SJSA1 (cell line): ENCODE measurements around the gene MGAT1. TPM values are rescaled to one million over a fixed set of nuclear protein-coding genes. Genes with fewer than 3 reads are reported as not detected.
"Not testable (repeated sequence)": the region's sequence is repeated elsewhere in the genome, so short reads cannot be mapped to it uniquely, and the experiment has no call there.

Source experiments
- DNase-seq, 2 experiments: peaks; one replicate each; pipeline ENCODE4 v3.0.0-alpha.2; 2015 to 2020; ENCODE audit warnings: low spot score in 2 of 2, low read depth in 1 of 2
- H3K27ac ChIP-seq: fragments of 250-450 bp; sonication (Bioruptor Pico); 2 replicates; pipeline ENCODE4 v1.5.1; 2020; ENCODE audit warnings: mild to moderate bottlenecking, moderate library complexity
- H3K27me3 ChIP-seq: fragments of 250-450 bp; sonication (Bioruptor Pico); replicated peaks from 2 replicates; pipeline ENCODE4 v1.5.1; 2020; ENCODE audit warnings: mild to moderate bottlenecking, moderate library complexity
- H3K36me3 ChIP-seq: fragments of 250-450 bp; sonication (Bioruptor Pico); 2 replicates; pipeline ENCODE4 v1.5.1; 2020; ENCODE audit warnings: mild to moderate bottlenecking
- H3K4me1 ChIP-seq: fragments of 250-450 bp; sonication (Bioruptor Pico); replicated peaks from 2 replicates; pipeline ENCODE4 v1.6.1; 2021; ENCODE audit warnings: mild to moderate bottlenecking
- H3K4me3 ChIP-seq: fragments of 250-450 bp; sonication (Bioruptor Pico); 2 replicates; pipeline ENCODE4 v1.5.1; 2020; ENCODE audit warnings: mild to moderate bottlenecking
- H3K9me3 ChIP-seq: fragments of 250-450 bp; sonication (Bioruptor Pico); replicated peaks from 2 replicates; pipeline ENCODE4 v1.5.1; 2020; ENCODE audit warnings: mild to moderate bottlenecking
- total RNA-seq: library from RNA; depleted of rRNA; stranded (reverse); fragments of >200 nt; shearing (Covaris generic); gene quantifications from 2 replicates; pipeline ENCODE4 v1.2.3, GENCODE V29; 2014

MGAT1 gene
- total RNA-seq, 1 experiment from 2014 or later: 123 TPM

DNA sequence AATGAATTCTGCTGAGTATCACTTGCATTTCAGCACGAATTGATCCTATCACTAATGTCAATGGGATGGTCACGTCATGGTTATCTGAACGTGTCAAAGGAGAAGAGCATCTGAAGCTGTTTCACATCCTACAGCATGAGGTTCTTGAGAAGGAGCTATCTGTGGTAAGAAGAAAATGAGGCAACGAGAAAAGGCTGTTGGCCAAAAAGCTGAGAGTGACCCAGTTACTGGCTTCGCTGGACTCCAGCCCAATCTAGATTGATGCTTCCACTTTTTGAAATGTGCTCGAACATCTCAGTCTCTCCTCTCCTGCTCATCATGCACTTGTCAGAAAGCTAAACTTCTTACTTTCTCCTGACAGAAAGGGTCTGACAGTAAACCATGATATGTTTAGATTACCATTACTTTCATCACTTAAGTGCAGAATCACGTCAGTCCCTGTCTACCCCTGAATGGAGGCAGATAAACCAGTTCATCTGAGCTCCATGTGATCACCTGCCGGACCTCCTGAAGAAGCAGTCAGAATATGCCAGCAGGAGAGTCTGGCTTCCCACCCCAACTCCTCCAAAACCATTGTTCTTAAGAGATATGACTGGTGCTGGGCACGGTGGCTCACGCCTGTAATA, 22.5 kb downstream of the MGAT1 start:
- Histone ChIP-seq H3K27ac (no peak overlapping the region), H3K9me3 (no peaks in the 10 kb centered on the region), H3K4me3 (no peak overlapping the region), H3K4me1 (peaks cover 18% of the 10 kb centered on the region), H3K27me3 (peaks cover 4% of the 10 kb centered on the region; the same call in 1 of the 2 replicates), H3K36me3 (no peaks in the 10 kb centered on the region)
- no peak for DNase-seq

DNA sequence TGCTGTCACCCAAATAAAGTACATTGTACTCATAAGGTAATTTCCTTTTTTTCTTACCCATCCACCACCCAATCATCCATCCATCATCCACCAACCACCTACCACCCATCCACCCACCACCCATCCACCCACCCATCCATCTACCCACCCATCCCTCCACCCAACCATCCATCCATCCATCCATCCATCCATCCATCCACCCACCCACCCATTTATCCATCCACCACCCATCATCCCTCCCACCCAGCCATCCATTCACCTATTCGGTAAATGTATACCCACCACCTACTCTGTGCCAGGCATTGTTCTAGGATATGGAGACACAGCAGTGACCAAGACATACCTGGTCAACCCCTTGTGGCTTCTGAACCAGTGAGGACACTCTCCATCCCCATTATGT, 25.1 kb downstream of the MGAT1 start:
- peaks cover 4% of the 10 kb centered on the region; the same call in 1 of the 2 replicates for H3K27me3 ChIP-seq
- H3K27ac ChIP-seq: no peak overlapping the region
- no peak for DNase-seq
- H3K36me3 ChIP-seq: no peaks in the 10 kb centered on the region
- no peaks in the 10 kb centered on the region for H3K4me1 ChIP-seq
- no peaks in the 10 kb centered on the region for H3K9me3 ChIP-seq
- no peak overlapping the region for H3K4me3 ChIP-seq

DNA sequence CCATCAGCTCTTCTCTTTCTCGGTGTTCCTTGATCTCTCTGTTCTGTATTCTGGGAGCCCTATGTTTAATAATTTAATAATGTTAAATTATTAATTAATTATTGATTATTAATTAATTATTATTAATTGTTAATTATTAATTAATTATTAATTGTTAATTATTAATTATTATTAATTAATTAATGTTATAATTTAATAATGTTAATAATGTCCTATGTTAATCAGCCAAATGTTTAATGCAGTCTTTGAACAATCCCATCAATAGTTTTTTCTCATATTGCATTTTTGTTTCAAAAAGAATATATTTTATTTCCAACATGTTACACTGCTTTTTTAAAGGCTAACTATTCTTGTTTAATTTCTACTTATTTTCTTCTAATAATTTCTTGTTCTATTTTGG, 26.2 kb downstream of the MGAT1 start:
- Histone ChIP-seq H3K4me3 (no peak overlapping the region), H3K4me1 (no peaks in the 10 kb centered on the region)
- no peak for DNase-seq

DNA sequence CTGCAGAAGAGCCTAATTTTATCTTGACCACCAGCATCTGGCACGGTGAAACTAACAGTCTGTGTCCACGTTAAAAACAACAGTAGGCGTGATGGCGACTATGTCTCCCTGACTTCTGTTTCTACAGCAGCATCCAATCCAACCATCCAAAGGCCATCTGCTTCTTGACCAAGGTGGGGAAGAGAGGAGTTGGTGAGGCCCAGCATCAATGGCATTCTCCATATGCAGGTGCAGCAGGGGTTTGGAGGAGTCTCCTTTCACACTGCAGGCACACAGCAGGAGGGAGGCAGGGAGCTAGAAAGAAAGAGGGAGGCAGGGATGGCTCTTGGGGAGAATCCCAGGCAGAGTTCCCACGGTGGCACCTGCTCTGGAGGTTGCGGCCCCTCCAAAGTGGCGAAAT, 27.0 kb downstream of the MGAT1 start:
- Histone ChIP-seq H3K4me1 (no peaks in the 10 kb centered on the region), H3K4me3 (no peak overlapping the region), H3K9me3 (no peaks in the 10 kb centered on the region; the same call in 1 of the 2 replicates), H3K36me3 (no peaks in the 10 kb centered on the region), H3K27me3 (peaks cover 4% of the 10 kb centered on the region; the same call in 1 of the 2 replicates), H3K27ac (no peak overlapping the region)
- no peak for DNase-seq

More for the DNA sequence above, 26.2 kb downstream of the MGAT1 start:
- Histone ChIP-seq H3K9me3 (no peaks in the 10 kb centered on the region; the same call in 1 of the 2 replicates), H3K27me3 (peaks cover 4% of the 10 kb centered on the region; the same call in 1 of the 2 replicates), H3K27ac (no peak overlapping the region), H3K36me3 (no peaks in the 10 kb centered on the region)

DNA sequence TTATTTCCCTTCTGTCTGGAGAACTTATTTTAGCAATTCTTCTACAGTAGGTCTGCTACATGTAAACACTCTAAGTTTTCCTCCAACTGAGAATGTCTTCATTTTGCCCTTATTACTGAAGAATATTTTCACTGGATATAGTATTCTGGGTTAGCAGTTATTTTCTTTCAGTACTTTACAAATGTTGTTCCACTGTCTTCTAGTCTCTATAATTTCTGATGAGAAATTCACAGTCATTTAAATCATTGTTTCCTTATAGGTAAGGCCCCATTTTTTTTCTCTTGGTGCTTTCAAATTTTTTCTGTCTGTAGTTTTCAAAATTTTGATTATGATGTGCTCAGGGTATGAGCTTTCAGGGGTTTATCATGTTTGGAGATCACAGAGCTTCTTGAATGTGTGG, 30.8 kb downstream of the MGAT1 start:
- no peaks in the 10 kb centered on the region for H3K4me1 ChIP-seq
- DNase-seq: no peak
- no peaks in the 10 kb centered on the region for H3K36me3 ChIP-seq
- no peak overlapping the region for H3K27ac ChIP-seq
- H3K27me3 ChIP-seq: peaks cover 4% of the 10 kb centered on the region; the same call in 1 of the 2 replicates
- no peaks in the 10 kb centered on the region; the same call in 1 of the 2 replicates for H3K9me3 ChIP-seq
- H3K4me3 ChIP-seq: no peak overlapping the region

DNA sequence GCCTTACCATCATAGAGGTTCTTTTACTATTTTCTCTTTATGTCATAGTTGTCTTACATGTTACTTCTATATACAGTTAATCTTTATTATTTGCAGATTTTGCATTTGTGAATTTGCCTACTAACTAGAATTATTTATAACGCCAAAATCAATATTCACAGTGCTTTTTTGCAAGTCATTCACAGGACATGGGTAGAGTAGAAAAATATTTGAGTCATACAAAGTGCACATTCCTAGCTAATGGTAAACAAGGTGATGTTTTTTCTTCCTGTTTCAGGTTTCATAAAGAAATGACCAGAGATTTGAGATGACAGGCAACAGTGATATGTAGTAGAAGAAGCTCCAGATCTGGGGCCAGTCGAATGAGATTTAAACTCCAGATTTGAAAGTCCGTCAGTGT, 32.8 kb downstream of the MGAT1 start:
- Histone ChIP-seq H3K27ac (no peak overlapping the region), H3K27me3 (0 out of 2 replicates have a peak, but pooled peaks cover 2% of the 10 kb centered on the region), H3K4me3 (no peak overlapping the region), H3K9me3 (no peaks in the 10 kb centered on the region; the same call in 1 of the 2 replicates), H3K4me1 (no peaks in the 10 kb centered on the region), H3K36me3 (no peaks in the 10 kb centered on the region)
- no peak for DNase-seq

DNA sequence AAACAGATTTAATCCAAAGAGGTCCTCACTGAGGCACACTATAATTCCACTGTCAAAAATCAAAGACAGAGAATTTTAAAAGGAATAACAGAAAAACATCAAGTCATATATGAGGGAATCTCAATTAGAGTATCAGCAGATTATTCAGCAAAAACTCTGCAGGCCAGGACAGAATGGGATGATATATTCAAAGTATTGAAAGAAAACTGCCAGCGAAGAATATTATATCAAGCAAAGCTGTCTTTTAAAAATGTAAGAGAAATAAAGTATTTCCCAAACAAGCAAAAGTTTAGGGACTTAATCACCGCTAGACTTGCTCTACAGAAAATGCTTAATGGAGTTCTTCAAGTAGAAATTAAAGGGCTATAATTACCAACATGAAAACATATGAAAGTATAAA, 47.0 kb downstream of the MGAT1 start:
- Histone ChIP-seq H3K36me3 (no peaks in the 10 kb centered on the region), H3K4me1 (no peaks in the 10 kb centered on the region), H3K9me3 (no peaks in the 10 kb centered on the region; the same call in 1 of the 2 replicates), H3K27ac (no peak overlapping the region), H3K27me3 (no peaks in the 10 kb centered on the region; the same call in 1 of the 2 replicates), H3K4me3 (no peak overlapping the region)
- DNase-seq: no peak

DNA sequence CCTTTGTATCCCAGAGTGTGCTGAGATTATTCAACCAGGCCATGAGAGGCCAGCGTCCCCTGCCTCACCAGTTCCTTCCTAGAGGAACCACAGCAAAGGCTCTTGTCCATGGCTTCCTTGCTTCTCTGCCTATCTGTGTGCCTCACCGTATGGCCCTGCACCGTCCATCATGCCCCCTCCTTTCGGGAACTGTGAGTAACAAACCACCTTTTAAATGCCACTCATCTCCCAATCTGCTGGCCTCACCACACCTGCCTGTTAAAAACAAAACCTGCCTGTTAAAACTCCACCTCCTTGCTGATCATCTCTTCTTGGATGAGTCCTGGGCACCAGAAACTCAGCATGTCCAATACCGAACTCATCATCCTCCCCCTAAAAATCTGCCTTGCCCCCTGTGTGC, 58.4 kb downstream of the MGAT1 start:
- Histone ChIP-seq H3K27me3 (peaks cover 40% of the 10 kb centered on the region), H3K36me3 (no peaks in the 10 kb centered on the region), H3K4me3 (no peak overlapping the region), H3K4me1 (no peaks in the 10 kb centered on the region), H3K9me3 (no peaks in the 10 kb centered on the region), H3K27ac (no peak overlapping the region)
- no peak for DNase-seq

DNA sequence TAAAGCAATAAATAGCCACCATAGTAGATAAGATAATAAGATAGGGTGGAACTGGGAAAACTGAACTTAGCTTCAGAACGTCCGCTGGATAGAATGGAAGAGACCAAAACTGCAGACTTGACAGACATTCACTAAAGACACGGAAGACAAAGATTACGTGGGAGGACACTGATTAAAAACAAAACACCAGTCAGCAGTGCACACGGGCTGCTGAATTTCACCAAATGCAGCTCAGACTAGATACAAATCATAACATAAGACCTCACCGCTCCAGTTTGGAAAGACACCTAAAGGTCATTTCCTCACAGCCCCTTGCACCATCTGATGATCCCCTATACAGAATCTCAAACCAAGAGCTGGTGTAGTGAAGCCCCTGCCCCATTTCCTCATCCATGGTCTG, 59.9 kb downstream of the MGAT1 start:
- DNase-seq: no peak
- Histone ChIP-seq H3K27me3 (peaks cover 40% of the 10 kb centered on the region), H3K36me3 (no peaks in the 10 kb centered on the region), H3K9me3 (no peaks in the 10 kb centered on the region), H3K27ac (no peak overlapping the region), H3K4me1 (no peaks in the 10 kb centered on the region), H3K4me3 (no peak overlapping the region)

DNA sequence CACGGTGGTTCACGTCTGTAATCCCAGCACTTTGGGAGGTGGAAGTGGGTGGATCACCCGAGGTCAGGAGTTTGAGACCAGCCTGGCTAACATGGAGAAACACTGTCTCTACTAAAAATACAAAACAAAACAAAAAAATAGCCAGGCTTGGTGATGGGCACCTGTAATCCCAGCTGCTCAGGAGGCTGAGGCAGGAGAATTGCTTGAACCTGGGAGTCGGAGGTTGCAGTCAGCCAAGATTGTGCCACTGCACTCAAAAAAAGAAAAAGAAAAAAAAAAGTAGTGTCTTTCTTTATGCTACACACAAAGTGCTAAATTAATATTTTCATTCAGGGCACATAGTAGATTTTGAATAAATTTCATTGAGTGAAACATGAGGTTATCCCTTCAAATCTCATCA, 61.7 kb downstream of the MGAT1 start:
- H3K27ac ChIP-seq, DNase-seq, H3K4me3 ChIP-seq, H3K9me3 ChIP-seq, H3K36me3 ChIP-seq, H3K4me1 ChIP-seq: not testable (repeated sequence)
- peaks cover 35% of the 10 kb centered on the region for H3K27me3 ChIP-seq

DNA sequence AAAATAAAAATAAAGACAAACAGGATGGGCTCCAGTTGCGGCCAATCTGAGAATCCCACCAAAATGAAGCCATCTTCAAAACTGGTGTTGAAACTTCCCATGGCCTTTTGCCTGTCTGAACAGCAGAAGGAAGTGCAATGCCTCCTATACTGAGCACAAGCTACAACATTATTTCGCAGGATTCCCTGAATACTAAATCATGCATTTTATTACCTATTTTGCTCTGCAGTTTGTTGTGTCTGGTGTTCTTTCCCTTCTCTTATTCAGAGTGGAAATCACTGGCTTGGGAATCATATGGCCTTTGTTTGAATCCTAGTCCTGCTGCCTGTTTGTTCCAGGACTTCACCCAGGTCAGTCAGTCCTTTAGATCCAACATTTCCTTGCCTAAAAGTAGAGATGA, 62.6 kb downstream of the MGAT1 start, which contains the start of gene OR2Y1:
OR2Y1 (minus strand) TSS at position 101 of the 400 bp plus-strand sequence; CDS start at position 101, 0 bp downstream.
- Histone ChIP-seq H3K9me3 (no peaks in the 10 kb centered on the region), H3K4me1 (no peaks in the 10 kb centered on the region), H3K27ac (no peak within 1 kb of the TSS), H3K36me3 (no peaks in the 10 kb centered on the region), H3K27me3 (peaks cover 35% of the 10 kb centered on the region), H3K4me3 (no peak within 1 kb of the TSS)
- DNase-seq: no peak

DNA sequence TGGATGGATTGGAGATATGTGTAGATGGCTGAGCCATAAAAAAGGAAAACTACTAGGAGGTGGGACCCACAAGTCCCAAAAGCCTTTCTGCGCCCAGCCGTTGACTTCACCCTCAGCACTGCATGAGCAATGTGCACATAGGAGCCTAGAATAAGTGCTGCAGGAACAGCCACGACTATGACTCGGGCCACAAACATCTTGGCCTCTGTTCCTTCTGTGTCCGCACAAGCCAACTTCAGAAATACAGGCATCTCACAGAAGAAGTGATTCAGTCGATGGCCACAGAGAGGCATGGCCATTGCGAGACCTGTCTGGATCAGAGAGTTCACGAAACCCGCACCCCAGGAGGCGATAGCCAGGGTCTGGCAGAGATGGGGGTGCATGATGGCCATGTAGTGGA, 63.3 kb downstream of the MGAT1 start:
- Histone ChIP-seq H3K36me3 (no peaks in the 10 kb centered on the region), H3K4me1 (no peaks in the 10 kb centered on the region), H3K4me3 (no peak overlapping the region), H3K27ac (no peak overlapping the region), H3K9me3 (no peaks in the 10 kb centered on the region), H3K27me3 (peaks cover 31% of the 10 kb centered on the region)
- DNase-seq: no peak

DNA sequence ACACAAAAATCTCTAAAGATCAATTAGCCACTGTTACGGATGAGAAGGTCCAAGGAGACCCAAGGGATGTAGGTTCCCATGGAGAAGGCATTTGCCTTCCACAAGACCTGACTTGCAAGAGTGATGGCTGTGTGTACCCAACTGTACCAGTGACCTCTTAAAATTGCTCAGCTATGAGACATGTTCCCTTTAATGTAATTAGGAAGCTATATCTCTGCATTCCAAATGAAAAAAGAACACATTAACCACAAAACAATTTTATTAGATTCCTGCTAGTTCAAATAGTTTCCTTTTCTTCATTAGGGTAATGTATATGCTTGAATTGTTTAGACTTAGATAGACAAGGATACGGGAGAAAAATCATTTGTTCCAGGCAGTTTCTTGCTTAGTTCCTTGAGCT, 66.1 kb downstream of the MGAT1 start:
- Histone ChIP-seq H3K36me3 (no peaks in the 10 kb centered on the region), H3K9me3 (no peaks in the 10 kb centered on the region), H3K27me3 (peaks cover 14% of the 10 kb centered on the region), H3K4me1 (no peaks in the 10 kb centered on the region), H3K4me3 (no peak overlapping the region), H3K27ac (no peak overlapping the region)
- DNase-seq: no peak
